GM19468 (cell line): ENCODE measurements around the gene TGFB1I1.
"Not testable (repeated sequence)": the region's sequence is repeated elsewhere in the genome, so short reads cannot be mapped to it uniquely, and the experiment has no call there.

Experiments
- ATAC-seq: cut with Tn5 transposase; IDR thresholded peaks from one replicate; pipeline ENCODE4 v1.9.1; 2021; ENCODE audit warnings: mild to moderate bottlenecking, moderate library complexity, moderate number of reproducible peaks; ENCODE audit not compliant: unreplicated experiment; ENCODE audit errors: extremely low read depth

The TGFB1I1 gene

GRCh38 chr16:31467151-31467773 lies 4.7 kb upstream of the TGFB1I1 start:
- no peak for ATAC-seq

GRCh38 chr16:31467858-31468257 lies 4.1 kb upstream of the TGFB1I1 start:
- ATAC-seq = no peak

DNA sequence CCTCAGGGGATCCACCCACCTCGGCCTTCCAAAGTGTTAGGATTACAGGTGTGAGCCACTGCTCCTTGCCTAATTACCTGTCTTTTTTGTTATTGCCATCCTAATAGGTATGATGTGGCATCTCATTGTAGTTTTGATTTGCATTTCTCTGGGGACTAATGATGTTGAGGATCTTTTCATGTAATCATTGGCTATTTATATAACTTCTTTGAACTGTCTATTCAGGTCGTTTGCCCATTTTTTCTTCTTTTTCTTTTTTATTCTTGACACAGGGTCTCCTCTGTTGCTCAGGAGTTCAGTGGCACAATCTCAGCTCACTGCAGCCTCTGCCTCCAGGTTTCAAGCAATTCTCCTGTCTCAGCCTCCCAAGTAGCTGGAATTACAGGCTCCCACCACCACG lies 1.3 kb upstream of the TGFB1I1 start:
- no peak for ATAC-seq

GRCh38 chr16:31471241-31471874 lies 594 bp upstream of the TGFB1I1 start:
- no peak for ATAC-seq

- no peak for ATAC-seq
These were observed 804 bp downstream of the TGFB1I1 start for GRCh38 chr16:31472709-31473203.

DNA sequence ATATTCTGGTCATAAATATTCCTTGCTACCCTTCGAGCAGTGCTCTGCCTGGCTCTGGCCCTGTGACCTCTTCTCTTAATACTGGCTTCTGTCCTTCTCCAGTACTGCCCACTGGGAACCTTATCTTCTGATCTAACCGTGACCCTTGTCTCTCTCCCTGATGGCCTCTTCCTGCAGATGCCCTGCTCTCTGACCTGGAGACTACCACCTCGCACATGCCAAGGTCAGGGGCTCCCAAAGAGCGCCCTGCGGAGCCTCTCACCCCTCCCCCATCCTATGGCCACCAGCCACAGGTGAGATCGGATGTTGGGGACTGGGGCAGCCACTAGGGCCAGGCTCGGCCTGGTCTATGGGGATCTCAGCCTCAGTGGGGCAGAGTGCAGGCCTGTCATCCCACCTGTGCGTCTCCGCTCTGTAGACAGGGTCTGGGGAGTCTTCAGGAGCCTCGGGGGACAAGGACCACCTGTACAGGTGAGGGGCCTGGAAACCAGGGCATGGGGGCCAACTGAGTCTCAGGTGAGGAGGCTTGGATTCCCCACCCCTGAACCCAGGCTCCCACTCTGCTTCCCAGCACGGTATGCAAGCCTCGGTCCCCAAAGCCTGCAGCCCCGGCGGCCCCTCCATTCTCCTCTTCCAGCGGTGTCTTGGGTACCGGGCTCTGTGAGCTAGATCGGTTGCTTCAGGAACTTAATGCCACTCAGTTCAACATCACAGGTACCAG lies 1.5 kb downstream of the TGFB1I1 start:
- ATAC-seq = no peak

DNA sequence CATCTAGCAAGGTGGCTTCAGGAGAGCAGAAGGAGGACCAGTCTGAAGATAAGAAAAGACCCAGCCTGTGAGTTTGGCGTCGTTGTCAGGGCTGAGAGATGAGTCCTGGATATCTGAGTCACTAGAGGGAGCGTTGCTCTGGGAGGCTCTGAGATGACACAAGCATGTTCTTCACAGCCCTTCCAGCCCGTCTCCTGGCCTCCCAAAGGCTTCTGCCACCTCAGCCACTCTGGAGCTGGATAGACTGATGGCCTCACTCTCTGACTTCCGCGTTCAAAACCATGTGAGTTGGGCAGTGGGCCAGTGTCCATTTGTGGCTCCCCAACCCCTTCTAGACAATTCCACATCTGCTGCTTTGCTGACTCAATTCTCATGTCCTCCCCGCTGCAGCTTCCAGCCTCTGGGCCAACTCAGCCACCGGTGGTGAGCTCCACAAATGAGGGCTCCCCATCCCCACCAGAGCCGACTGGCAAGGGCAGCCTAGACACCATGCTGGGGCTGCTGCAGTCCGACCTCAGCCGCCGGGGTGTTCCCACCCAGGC lies 2.3 kb downstream of the TGFB1I1 start:
- no peak for ATAC-seq

GRCh38 chr16:31474773-31475738 lies 3.1 kb downstream of the TGFB1I1 start:
- no peak for ATAC-seq

DNA sequence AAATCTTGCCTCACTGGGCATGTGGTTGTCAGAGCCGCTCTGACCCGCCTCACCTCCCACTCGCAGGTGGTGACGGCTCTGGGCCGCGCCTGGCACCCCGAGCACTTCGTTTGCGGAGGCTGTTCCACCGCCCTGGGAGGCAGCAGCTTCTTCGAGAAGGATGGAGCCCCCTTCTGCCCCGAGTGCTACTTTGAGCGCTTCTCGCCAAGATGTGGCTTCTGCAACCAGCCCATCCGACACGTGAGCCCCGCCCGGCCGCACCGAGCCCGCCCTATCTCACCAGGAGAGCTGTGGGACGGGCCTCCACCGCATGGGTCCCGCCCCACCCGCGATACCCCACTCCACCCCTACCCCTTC lies 4.0 kb downstream of the TGFB1I1 start:
- ATAC-seq = no peak

DNA sequence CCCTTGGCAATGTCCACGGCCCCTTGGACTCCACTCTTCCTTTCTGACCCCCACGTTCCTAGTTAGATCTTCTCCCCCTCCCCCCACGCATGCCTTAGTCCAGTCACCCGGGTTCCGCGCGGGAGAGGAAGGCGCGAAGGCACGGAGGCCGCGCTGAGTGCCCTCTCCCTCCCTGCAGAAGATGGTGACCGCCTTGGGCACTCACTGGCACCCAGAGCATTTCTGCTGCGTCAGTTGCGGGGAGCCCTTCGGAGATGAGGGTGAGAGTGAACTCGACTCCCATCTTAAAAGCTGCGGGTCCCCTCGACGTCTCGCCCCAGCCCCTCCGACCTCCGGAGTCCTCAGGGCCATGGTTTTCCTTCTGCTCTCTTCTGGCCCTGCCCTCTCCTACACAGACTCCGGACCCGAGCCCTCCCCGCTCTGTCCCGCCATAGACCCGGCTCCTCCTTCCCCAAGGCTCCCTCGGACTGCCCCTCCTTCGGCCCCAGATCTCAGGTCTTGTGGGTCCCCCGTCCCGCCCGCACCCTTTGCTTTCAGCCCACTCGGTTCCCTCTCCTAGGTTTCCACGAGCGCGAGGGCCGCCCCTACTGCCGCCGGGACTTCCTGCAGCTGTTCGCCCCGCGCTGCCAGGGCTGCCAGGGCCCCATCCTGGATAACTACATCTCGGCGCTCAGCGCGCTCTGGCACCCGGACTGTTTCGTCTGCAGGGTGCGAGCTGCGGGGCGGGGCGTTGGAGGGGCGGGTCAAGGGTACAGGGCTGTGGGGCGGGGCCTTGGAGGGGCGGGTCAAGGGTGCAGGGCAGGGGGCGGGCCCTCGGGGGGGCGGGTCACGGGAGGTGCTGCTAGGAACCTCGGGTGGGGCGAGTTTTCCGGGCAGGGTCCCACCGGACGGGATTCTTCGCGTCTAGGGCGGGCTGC lies 4.6 kb downstream of the TGFB1I1 start:
- ATAC-seq = no peak

DNA sequence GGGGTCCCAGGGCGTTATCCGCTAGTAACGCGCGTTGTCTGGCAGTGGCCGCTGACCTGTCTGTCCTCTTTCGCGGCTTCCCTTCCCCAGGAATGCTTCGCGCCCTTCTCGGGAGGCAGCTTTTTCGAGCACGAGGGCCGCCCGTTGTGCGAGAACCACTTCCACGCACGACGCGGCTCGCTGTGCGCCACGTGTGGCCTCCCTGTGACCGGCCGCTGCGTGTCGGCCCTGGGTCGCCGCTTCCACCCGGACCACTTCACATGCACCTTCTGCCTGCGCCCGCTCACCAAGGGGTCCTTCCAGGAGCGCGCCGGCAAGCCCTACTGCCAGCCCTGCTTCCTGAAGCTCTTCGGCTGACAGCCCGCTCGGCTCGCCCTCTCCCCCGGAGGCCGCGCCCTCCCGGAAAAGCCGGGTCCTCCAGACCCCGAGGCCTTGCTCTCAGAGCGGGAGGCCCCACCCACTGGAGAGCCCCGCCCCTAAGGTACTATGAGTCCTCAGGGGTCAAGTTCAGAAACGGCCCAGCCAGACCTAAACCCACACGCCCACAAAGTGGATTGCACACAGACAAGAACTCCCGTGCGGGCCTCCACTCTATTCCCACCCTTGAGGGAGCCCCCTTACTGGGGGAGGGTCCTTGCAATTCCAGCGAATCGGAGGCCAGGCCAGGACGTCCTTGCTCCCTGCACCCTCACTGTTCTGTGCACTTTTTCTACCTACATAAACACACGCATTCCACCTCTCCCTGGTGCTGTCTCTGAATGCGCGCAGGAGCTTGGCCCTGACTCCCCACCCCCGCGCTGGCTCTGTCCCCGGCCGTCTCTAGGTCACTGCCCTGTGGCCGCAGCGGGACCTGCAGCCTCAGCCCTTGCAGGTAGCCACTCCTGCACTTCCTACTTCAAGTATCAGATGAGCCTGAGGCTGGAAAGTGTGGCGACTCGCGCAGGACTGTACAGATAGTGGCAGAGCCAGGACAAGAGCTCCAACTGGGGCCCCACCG lies 5.6 kb downstream of the TGFB1I1 start:
- no peak for ATAC-seq

GRCh38 chr16:31478956-31479355 lies 7.0 kb downstream of the TGFB1I1 start:
- no peak for ATAC-seq

- ATAC-seq = no peak
These were observed 7.8 kb downstream of the TGFB1I1 start for GRCh38 chr16:31479751-31480150.

- ATAC-seq = no peak
These were observed 9.0 kb downstream of the TGFB1I1 start for GRCh38 chr16:31480851-31481536.

GRCh38 chr16:31483081-31483480 lies 11.1 kb downstream of the TGFB1I1 start, which contains the start of gene SLC5A2:
Gene SLC5A2 (plus strand): TSS chr16:31483123. CDS start chr16:31483137, 14 bp downstream.
- no peak for ATAC-seq

GRCh38 chr16:31484048-31484447 lies 12.1 kb downstream of the TGFB1I1 start:
- not testable (repeated sequence) for ATAC-seq

DNA sequence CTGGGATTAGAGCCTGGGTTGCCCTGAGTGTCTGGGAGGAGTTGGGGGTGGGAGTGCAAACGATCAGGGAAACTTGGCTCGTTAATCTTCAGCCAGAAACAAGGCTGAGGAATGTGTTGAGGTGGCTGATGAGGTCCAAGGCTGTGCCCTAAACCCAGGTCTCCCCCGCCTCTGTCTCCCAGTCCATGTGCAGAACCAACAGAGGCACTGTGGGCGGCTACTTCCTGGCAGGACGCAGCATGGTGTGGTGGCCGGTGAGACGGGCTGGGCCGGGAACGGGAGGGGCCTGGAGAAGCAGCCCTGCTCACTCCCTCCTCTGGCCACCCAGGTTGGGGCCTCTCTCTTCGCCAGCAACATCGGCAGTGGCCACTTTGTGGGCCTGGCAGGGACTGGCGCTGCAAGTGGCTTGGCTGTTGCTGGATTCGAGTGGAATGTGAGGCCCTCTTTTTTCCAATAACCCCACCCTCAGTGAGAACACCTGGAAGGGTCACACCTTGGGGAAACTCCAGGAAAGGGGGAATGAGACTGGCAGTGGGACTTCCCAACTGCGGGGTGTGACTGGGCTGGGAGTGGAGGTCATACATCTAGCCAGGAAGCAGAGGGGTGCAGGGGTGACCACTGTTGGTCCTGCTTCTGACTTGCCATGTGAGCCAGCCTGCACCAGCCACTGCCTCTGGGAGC lies 12.7 kb downstream of the TGFB1I1 start:
- ATAC-seq = no peak
